HG03378 (cell line): ENCODE data around the gene SCN7A.
A peak's percentile ranks its signal among the peaks of the same experiment; 100 is the strongest.
"Not testable (repeated sequence)": the region's sequence is repeated elsewhere in the genome, so short reads cannot be mapped to it uniquely, and the experiment has no call there.

Experiments used
- ATAC-seq: cut with Tn5 transposase; IDR thresholded peaks from one replicate; pipeline ENCODE4 v1.9.1; 2021; ENCODE audit warnings: mild to moderate bottlenecking, moderate library complexity; ENCODE audit not compliant: unreplicated experiment

The SCN7A gene

DNA sequence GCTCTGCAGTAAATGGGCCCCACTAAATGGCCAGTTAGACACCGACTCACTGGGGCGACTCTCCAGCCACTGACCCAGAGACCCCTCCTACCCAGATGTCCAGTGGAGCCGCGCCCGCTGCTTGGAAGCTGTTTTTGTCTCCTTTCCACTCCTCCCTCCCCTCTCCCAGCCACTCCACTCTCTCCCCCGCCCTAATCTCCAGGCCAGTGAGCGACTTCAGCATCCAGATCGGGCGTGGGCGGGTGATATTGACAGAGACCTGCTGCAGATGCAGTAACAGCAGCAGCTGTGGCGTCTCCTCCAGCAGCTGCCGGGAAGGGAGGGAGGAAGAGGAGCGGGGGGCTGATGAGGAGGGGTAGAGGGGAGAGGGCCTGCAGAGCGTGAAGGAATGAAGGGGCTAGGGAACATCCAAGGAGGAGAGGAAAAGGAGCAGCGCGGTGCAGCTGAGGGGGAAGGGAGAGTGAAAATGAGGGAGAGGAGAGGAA lies at the start of gene SCN7A:
Gene SCN7A, minus strand, starts transcription at position 110 of the 485 bp plus-strand sequence. CDS start 16,553 bp downstream, outside the sequence.
- no peak for ATAC-seq

DNA sequence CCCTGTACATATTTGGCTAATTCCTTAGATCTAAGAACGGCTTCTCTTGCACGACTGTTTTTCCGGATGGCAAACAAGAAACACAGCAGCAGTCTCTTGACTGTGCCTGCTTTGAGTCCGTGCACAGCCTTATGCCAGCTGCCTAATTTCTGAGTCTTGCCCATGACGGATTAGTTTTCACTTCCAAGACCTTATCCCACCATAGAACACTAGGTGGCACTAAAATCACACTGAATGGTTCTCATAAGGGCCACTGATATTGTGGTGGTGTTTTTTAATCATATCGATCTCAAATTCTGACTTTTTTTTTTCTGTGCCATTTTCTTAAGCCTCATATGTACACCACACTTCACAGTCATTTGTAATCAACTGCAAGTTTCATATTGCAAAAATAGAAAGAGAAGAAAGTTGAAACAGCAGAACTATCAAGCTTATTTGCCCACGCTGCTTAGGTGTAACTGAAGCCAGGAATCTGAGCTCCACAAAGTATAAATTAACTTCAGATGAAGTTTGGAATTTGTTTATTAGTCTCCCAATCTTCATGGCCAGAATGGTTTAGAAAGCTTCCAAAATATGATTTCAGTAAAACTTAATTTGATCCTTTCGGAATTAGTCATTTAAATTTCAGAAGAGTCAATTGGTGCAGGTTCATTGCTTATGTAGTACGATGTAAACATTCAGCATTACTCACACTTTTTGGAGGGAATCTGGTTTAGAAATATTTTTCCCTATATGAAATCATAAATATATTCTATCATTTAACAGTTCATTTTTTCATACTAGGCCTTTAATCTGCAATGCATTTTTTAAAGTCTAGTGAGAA lies 45.5 kb upstream of the SCN7A start:
- ATAC-seq, result peak; percentile 97

GRCh38 chr2:166536111-166536510 lies 42.1 kb upstream of the SCN7A start:
- no peak for ATAC-seq

GRCh38 chr2:166521155-166521554 lies 27.1 kb upstream of the SCN7A start:
- no peak for ATAC-seq

- no peak for ATAC-seq
Measured at GRCh38 chr2:166520604-166521003, 26.6 kb upstream of the SCN7A start.

DNA sequence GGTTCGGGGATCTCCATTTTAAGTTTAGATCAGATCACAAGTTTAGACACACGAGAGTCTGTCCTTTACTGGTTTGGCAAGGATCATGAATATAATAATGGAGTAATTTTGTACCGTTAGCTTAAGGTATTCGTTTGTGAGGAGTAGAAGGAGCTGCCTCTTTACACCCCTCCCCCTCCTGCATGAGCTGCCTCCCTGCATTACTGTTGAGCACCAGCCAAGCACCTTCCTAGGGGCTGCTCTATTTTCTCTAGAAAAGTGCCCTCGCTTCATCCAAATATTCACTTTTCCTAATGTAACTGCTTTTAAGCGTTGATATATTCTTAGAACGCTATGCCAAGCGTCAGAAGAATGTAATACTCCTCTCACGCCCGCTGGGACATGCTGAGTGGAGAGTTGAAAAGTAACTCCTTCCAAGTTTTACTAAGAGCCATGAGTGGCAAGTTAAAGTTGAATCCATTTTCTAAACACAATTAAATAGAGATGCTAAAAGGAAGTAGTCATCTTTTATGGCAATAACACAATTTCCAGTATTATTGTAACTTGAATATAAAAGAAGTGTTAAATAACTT lies 25.4 kb upstream of the SCN7A start:
- no peak for ATAC-seq

- ATAC-seq, result no peak
Measured at GRCh38 chr2:166518634-166519390, 24.8 kb upstream of the SCN7A start.

GRCh38 chr2:166517533-166518061 lies 23.5 kb upstream of the SCN7A start:
- no peak for ATAC-seq

DNA sequence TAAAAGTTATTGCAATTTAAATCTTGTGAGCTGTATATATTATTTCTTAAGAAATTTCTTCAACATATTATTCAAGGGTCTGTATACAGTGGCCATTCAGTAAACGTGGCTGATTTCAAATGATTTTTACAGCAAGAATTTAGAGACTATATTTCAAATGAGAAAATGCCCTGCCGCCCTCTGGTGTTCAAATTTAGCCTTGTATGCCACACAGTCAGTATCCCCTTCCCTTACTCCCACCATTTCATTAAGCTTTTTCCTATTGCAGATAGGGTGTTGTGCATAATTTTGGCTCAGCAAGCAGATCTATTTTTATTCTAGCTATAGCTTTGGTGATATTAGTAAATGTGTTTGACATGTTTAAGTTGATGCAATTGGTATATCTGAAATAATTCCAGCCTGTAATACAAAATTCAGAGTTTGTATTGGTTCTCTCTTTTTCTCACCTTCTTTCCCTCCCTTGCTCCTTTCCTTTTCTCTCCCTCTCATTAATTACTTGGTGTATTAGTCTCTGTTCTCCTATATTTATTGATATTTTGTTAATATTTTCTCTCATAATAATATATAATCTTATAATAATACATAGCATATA lies 22.8 kb upstream of the SCN7A start:
- no peak for ATAC-seq

DNA sequence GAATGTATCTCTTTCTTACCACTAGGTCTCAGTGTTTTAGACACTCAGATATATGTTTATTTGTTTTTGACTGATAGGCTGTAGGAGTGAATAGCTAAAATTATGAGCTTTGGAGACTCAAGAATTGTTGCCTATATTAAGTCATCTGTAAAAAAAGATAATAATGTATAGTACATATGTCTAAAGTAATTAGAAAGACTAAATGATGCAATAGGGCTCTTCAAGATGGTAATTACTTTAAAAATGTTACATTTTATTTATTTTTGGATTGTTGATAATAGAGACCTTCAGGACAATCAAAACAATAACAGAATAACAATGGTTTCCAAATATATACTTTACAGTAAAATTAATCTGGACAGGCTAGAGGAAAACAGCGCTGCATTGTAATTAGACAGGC lies 19.9 kb upstream of the SCN7A start:
- ATAC-seq, result no peak

DNA sequence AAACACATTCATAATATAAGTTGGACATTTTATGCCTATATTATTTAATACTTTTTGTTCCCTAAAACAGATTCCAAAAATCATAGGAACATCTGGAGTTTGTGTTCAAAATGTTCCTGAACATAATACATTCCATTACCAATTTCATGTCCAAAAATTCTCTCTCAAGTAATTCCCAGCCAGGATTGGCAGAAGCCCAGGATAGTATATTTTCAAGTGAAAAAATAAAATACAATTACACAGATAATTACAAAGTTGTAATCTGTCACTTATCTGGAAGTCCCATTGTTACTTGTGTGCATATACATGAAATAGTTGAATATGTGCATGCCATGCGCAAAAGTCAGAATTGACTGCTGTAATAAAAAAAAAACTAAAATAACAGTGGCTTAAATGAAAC lies 5.2 kb upstream of the SCN7A start:
- no peak for ATAC-seq

- ATAC-seq, result no peak
Measured at GRCh38 chr2:166491461-166491860, 2.6 kb downstream of the SCN7A start.

DNA sequence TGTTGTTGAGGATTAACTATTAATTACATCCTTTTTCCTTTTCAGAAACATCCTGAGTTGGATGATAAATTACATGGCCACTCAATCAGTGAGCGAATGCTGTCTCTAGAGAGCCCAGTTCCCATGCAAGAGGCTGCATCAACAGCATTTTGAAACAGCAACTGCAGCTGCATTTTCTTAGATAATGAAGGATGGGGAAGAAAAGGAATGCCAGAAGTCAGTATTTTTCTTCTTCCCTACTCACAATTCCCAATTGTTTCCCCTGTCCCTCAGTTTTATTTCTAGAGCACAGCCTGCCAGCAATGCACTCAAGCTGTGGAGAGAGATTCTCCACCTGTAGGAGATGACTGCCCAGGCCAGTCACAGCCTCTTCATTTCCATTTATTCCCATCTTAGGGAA lies 6.9 kb downstream of the SCN7A start:
- ATAC-seq, result no peak

DNA sequence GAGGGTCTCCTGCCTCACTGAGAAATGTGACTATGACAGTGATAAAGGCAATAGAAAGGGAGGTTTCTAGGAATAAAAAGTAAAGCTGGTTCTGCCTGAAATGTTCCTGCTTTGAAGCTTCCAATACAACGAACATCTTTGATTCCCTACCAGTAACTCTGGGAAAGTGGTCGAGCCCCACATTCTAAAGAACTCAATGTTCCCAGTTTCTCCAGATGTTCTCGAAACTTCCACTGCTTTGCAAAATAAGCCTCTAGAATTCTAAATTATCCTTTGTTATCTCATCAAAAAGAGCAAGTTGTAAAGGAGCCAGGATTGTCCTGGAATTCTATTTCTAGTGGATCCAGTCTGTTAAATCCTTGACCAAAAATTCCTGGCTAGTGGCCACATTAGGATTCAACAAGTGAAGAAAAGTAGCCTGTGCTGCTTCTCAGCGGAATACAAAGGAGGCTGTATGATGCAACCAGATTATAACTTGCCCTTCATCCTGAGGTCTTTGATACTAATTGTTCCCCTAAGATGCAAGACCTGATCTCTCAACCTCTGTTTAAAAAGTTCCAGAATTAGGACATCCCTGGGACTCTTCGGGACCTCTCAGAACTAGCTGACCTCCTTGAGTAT lies 8.4 kb downstream of the SCN7A start:
- no peak for ATAC-seq

DNA sequence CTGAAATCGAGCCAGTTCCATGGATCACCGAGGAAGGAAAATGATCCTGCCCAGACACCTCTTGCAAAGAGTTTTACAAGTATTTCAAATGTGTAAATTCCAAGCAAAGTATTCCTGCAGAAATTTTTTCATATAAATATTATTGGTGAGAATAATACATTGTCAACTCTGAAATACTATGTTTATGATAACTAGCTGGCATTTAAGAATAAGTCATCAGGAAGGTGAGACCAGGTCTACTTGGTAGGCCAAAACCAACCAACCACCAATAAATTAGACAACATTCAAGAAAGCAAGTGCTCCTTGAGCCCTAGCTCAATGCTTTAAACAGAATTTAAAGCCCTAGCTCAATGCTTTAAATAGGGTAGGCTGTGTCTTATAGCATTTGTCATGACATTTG lies 21.7 kb downstream of the SCN7A start:
- no peak for ATAC-seq

DNA sequence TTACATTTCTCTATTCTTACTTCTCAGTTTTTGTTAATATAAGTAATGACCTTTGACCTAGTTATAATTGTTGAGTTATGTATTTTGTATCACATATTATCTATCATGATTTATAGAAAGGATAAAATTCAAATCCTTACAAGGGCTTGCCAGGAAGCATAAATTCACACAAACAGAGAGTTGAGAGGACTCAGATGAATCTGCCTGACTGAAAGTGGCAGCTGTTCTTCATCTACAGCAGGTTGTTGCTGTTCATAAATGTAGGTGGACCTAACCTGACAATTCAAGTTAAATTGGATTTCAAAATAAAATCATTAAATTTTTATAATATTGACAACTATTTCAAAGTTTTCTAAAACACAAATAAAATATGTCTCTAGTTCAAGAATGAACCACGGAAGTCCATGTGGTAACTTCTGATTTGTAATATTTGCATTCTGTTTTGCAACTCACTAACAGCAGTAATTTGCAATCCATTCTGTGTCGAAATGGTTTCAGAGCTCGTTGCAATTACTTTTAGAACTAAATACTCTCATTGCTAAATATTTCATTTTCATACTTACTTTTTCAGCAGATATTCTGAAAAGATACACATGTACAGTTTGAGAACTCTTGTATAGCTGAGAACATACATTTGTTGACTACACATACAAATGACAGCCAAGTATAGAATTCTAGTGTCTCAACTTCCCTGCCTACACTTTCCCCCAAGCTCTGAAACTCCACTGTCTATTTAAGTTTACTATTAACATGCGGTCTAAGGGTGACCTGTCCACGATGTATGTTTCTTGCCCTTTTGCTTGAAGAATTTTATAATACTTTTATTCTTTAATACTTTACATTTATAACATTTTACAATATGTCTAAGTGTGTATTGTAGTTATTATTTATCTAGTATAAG lies 25.7 kb downstream of the SCN7A start:
- no peak for ATAC-seq

- ATAC-seq, result no peak
Measured at GRCh38 chr2:166464187-166464586, 29.9 kb downstream of the SCN7A start.

DNA sequence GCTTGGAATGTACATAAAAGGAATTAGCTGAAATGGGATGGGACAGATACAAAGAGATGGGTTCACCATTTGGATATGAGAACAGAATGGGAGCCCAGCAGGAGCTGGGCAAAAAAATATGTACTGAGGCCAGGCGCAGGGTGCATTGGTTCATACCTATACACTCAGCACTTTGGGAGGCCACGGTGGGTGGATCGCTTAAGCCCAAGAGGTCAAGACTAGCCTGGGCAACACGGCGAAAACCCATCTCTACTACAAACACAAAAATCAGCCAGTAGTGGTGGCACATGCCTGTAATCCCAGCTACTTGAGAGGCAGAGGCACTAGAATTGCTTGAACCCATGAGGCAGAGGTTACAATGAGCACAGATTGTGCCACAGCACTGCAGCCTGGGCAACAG lies 30.4 kb downstream of the SCN7A start:
- ATAC-seq, result no peak

DNA sequence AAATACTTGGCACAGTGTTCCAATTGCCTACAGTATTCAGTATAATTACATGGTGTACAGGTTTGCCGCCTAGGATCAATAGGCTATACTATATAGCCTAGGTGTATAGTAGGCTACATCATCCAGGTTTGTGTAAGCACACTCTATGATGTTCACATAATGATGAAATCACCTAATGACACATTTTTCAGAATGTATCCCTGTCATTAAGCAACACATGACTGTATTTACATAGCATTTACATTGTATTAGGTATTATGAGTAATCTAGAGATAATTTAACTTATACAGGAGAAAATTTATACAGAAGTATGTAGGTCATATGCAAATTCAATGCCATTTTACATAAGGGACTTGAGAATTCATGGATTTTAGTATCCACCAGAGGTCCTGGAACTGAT lies 35.4 kb downstream of the SCN7A start:
- no peak for ATAC-seq

GRCh38 chr2:166455823-166456222 lies 38.2 kb downstream of the SCN7A start:
- ATAC-seq, result not testable (repeated sequence)
